Ovary (tissue), 3 donors: Measurements from ENCODE around the gene SLC9A2.

Source experiments
- CTCF ChIP-seq, 3 donors: fragments of 450-650 bp in 2 of 3; fragments of 200-600 bp in 1 of 3; IDR thresholded peaks; one replicate each; pipeline versions ENCODE4 v1.5.1 to v1.8.0; 2016 to 2022; ENCODE audit warnings: antibody characterized with exemption in 3 of 3, mild to moderate bottlenecking in 1 of 3
- EP300 ChIP-seq: sonication (generic); formaldehyde crosslinking; IDR thresholded peaks from one replicate; pipeline ENCODE4 v1.6.1; 2017; ENCODE audit warnings: antibody characterized with exemption
- POLR2A ChIP-seq: fragments of 450-650 bp; IDR thresholded peaks from one replicate; pipeline ENCODE4 v1.6.1; 2017; ENCODE audit warnings: antibody characterized with exemption, mild to moderate bottlenecking, moderate library complexity
- donor health status: DM: no; HTN: no; CAD: no.

GRCh38 chr2:102696463-102696862 is 77.1 kb downstream of the SLC9A2 start:
- TF ChIP-seq CTCF (IDR thresholded peaks at IDR 0.05), result no peak
- no peak for TF ChIP-seq POLR2A
- TF ChIP-seq EP300, result no peak
